HL-60 (cell line): Measurements from ENCODE around the gene JAK1.

ENCODE experiments used
- CTCF ChIP-seq: IDR thresholded peaks from one replicate; pipeline ENCODE4 v1.5.1; 2011; ENCODE audit warnings: low read length, control low read depth, inconsistent platforms; ENCODE audit not compliant: insufficient read depth
- GABPA ChIP-seq: IDR thresholded peaks from 2 replicates; pipeline ENCODE4 v1.6.1; 2012; ENCODE audit warnings: low read depth

- TF ChIP-seq CTCF = no peak
- no peak for TF ChIP-seq GABPA
Measured at GRCh38 chr1:64953241-64953640, 13.1 kb downstream of the JAK1 start.
